ENCODE measurements around the gene USP54.

- no peak for TF ChIP-seq CTCF (IDR thresholded peaks at IDR 0.05)
- TF ChIP-seq EZH2 (IDR thresholded peaks at IDR 0.05; ENCODE audit: borderline replicate concordance, insufficient read depth, low read depth, low read length, poor library complexity, severe bottlenecking), result no peak
Measured at GRCh38 chr10:73486601-73487000, 104.5 kb downstream of the USP54 start.

Data from B cell (primary cell).